NCI-H1694 treated with DMSO at 0.1 percent for 48 hours (cell line): ENCODE measurements around the gene CHST11.

Experiments used
- DNase-seq: peaks from one replicate; lab custom pipeline; 2025; lab: John Stamatoyannopoulos, UW

CHST11 gene

GRCh38 chr12:104720339-104721038 is 263.7 kb downstream of the CHST11 start:
- DNase-seq = no peak

- DNase-seq = no peak
Measured at GRCh38 chr12:104721039-104721405, 264.3 kb downstream of the CHST11 start.

- DNase-seq = no peak
Measured at GRCh38 chr12:104721936-104722335, 265.2 kb downstream of the CHST11 start.

GRCh38 chr12:104722601-104723534 is 266.1 kb downstream of the CHST11 start:
- no peak for DNase-seq

GRCh38 chr12:104723895-104724294 is 267.1 kb downstream of the CHST11 start:
- DNase-seq = no peak

DNA sequence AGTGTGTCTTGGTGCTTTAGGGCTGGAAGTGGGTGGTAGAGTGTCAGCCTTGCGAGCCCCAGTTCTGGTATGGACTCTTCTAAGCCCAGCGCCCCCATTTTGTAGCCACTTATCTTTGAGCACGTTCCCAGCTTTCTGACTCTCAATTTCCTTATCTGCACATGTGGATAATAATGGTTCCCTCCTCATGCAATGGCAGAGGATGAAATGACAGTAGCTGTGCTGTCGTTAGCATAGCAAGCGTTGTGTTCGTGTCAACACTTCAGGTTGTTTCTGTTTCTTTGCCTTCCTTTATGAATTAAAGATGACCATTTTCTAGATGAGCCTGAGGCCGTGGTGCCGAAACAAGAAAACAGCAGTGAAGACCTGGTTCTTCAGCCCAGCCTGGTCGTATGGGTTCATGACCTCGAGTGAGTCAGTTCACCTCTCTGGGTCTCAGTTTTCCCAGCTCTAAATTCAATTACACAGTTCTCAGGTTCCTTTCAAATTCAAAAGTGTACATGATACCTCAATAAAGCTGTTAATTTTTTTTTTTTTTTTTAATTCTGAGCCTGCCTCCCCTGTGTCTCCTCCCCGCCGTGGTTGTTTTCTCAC is 268.3 kb downstream of the CHST11 start:
- no peak for DNase-seq

DNA sequence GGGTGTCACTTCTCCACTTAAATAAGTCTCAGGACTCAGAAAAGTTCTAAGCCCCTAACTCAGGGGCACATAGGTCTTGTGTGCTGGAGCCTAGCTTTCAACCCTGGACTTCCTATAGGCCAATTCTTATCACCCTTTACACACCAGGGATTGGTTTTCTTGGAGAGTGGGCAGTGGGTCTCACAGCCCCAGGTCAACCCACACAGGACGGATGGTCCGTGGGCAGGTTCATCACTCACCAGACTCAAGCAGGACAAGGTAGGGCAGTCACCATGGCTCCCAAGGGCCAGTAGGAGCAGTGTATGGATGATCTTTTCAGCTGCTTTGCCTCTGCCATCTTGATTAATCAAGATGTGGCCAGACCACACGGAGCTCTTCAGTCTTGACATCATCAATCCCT is 268.9 kb downstream of the CHST11 start:
- no peak for DNase-seq

DNA sequence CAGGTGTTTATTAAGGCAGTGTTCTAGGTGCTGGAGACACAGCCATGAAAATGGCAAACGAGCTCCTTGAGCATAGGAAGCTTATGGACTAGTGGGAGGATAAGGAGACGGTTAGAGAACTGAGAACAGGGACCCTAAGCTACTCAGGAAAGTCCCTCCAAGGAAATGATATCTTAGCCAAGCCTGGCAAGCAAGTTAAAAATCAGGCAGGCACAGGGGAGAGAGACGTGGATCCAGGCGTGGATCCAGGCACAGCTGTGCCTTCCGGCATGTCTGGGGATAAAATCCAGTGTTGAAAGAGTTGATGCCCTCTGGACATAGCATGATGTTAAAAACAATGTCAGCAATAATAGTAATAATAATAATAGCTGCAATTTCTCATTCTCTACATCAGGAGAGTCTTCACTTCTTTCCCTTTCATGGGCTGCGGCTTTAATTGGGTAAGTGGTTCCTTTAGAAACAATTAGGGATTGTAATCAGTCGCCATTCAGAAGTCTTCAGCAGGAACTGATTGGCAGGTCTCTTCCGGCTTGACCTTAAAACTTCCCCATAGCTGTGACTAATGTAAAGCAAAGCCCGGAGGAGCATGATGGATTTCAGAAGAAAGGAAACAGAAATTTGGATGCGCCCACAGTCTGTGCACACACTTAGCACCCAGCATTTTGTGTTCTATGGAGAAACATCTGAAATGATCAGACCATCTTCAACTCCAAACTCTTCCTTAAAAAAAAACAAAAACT is 271.1 kb downstream of the CHST11 start:
- DNase-seq = no peak

DNA sequence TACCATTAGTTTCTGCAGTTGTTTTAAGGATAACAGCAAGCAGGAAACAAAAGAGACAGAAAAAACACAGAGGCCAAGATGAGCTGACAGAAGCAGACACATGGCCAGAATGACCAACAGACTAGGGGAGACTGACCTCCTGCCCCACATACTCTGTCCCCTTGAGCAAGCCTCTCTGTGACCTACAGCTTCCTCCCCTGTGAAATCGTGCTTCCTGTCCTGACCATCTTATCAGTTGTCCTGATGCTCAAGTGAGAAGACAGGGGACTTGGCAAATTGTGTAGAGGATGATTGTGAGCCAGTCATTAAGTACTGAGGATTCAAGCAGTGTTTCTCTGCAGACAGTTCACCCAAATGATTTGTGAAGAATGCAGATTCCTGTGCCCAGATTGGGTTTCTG is 272.3 kb downstream of the CHST11 start:
- DNase-seq = no peak

DNA sequence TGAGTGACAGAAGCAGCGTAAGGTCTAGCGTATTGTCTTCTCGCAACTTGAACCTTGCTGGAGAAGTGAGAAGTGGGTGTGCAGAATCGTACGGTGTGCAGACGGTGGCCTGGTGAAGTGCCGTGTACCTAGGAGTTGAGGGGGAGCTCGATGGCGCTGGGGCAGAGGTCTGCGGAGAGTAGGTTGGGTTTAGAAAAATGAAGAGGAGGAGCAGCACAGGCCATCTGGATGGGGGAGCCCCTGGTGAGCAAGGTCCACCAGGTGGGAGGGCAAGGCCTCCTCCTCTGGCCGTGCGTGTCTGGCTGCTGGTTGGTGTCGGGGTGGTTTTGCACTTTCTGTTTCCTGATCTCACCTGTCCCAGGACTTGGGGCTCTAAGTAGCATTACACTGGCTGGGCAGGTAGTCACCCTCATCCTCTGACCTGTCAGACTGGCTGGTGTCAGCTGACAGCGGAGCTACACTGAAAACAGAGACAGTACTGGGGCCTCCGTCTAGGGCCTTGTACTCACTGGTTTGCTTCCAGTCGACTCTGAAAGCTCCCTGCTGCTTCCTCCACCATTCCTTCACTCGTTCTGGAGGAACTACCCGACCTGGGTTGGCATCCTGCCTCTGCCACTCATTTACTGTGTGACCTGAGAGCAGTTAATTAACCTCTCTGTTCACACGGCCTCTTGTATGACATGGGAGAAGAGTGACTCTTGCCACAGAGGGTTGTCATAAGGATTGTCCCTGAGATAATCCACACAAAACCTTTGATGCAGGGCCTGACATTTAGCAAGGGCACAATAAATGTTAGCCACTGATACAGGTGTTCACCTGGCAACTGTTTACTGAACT is 273.1 kb downstream of the CHST11 start:
- DNase-seq = no peak

- no peak for DNase-seq
Measured at GRCh38 chr12:104730763-104731162, 274.0 kb downstream of the CHST11 start.

GRCh38 chr12:104733717-104734175 is 277.0 kb downstream of the CHST11 start:
- DNase-seq = no peak

- peak; percentile 32 for DNase-seq
Measured at GRCh38 chr12:104734541-104735095, 277.9 kb downstream of the CHST11 start.

- no peak for DNase-seq
Measured at GRCh38 chr12:104735801-104736200, 279.1 kb downstream of the CHST11 start.

GRCh38 chr12:104736307-104736706 is 279.6 kb downstream of the CHST11 start:
- no peak for DNase-seq

DNA sequence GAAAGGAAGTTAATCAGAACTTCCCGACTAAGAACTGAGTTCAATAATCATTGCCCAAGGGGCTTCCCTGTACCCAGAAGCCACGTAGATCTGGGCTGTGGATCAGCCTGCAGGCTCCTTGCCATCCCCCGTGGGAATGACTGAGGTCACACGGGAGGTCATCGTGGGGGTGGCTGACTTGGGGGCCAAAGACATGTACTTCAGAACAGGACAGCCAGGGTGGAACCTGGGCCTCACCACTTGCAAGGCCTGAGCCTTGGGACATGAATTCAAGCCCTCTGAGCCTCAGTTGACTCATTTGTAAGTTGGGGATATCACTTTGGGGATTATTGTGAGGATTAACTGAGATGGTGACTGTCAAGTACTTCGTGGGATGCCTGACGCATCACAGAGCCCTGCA is 280.4 kb downstream of the CHST11 start:
- no peak for DNase-seq

- DNase-seq = no peak
Measured at GRCh38 chr12:104737791-104738301, 281.1 kb downstream of the CHST11 start.

- DNase-seq = no peak
Measured at GRCh38 chr12:104738331-104738730, 281.6 kb downstream of the CHST11 start.

GRCh38 chr12:104738776-104739642 is 282.3 kb downstream of the CHST11 start:
- DNase-seq = no peak

DNA sequence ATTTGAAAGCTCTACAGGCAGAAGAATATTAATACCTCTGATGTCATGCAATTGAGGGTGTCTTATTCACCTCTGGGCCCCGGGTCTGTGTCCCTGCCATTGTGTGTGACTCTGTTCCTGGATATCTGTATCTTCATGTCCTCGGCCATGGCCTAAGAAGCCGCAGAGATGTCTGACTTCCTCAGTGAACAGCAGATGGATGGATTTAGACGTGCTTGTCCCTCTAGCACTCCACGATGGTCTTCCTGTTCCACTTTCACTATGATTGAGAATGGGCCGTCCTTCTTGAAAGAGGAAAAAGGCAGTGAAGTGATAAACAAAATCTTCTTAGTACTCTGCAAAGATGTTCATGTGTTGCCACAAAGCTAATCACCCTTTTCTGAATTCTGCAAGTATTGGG is 283.9 kb downstream of the CHST11 start:
- DNase-seq = no peak
